GM19023 (cell line): ENCODE results near the gene DYNC1I2.

Experiments
- ATAC-seq: cut with Tn5 transposase; IDR thresholded peaks from one replicate; pipeline ENCODE4 v1.9.1; 2021; ENCODE audit warnings: mild to moderate bottlenecking, moderate library complexity; ENCODE audit not compliant: unreplicated experiment

The DYNC1I2 gene

GRCh38 chr2:171687287-171688128 lies at the start of gene DYNC1I2:
TSS of gene DYNC1I2 (plus strand) at chr2:171687469. CDS start at chr2:171690156, 2,687 bp downstream.
- ATAC-seq = peak; percentile 86

GRCh38 chr2:171651667-171652415 lies 35.4 kb upstream of the DYNC1I2 start:
- ATAC-seq = no peak

GRCh38 chr2:171652416-171652785 lies 34.9 kb upstream of the DYNC1I2 start:
- ATAC-seq = peak; percentile 76

GRCh38 chr2:171655586-171655985 lies 31.7 kb upstream of the DYNC1I2 start:
- ATAC-seq = no peak

GRCh38 chr2:171667041-171667440 lies 20.2 kb upstream of the DYNC1I2 start:
- no peak for ATAC-seq

- no peak for ATAC-seq
These were observed 19.1 kb upstream of the DYNC1I2 start for GRCh38 chr2:171668183-171668582.

- ATAC-seq = no peak
These were observed 18.1 kb upstream of the DYNC1I2 start for GRCh38 chr2:171669121-171669520.

- ATAC-seq = no peak
These were observed 16.6 kb upstream of the DYNC1I2 start for GRCh38 chr2:171670655-171671054.

- no peak for ATAC-seq
These were observed 15.4 kb upstream of the DYNC1I2 start for GRCh38 chr2:171671867-171672266.

- ATAC-seq = no peak
These were observed 13.4 kb upstream of the DYNC1I2 start for GRCh38 chr2:171673905-171674304.

- ATAC-seq = no peak
These were observed 11.4 kb upstream of the DYNC1I2 start for GRCh38 chr2:171675810-171676345.

- no peak for ATAC-seq
These were observed 8.7 kb upstream of the DYNC1I2 start for GRCh38 chr2:171678619-171679018.

- peak; percentile 13 for ATAC-seq
These were observed 828 bp downstream of the DYNC1I2 start for GRCh38 chr2:171688129-171688465.

GRCh38 chr2:171692331-171692730 lies 5.1 kb downstream of the DYNC1I2 start:
- no peak for ATAC-seq

GRCh38 chr2:171702781-171703556 lies 15.7 kb downstream of the DYNC1I2 start:
- ATAC-seq = no peak

GRCh38 chr2:171703574-171704347 lies 16.5 kb downstream of the DYNC1I2 start:
- no peak for ATAC-seq

GRCh38 chr2:171706152-171706803 lies 19.0 kb downstream of the DYNC1I2 start:
- no peak for ATAC-seq

- no peak for ATAC-seq
These were observed 20.5 kb downstream of the DYNC1I2 start for GRCh38 chr2:171707752-171708151.

- no peak for ATAC-seq
These were observed 21.9 kb downstream of the DYNC1I2 start for GRCh38 chr2:171709011-171709685.
